Activated T-cell treated with anti-CD3 and anti-CD28 coated beads, Interleukin-2, amount 50 U/mL, for 4 hours (primary cell): ENCODE measurements around the gene CCDC180. TPM values are rescaled to one million over a fixed set of nuclear protein-coding genes. Genes with fewer than 3 reads are reported as not detected.

Experiments used
- total RNA-seq, 3 donors: library from RNA; stranded (reverse); gene quantifications; one replicate each; pipeline ENCODE4 v1.2.1, GENCODE V29; 2021

Gene CCDC180
- total RNA-seq, 3 donors from 2014 or later: 1.1 to 1.5 (median 1.2) TPM

Other genes starting within 250 kb of the CCDC180 start
- gene TDRD7, start 104.4 kb downstream of the CCDC180 start, total RNA-seq: 1 to 10 TPM; 2.7 to 4.1 (median 2.8) TPM
- gene TMOD1, start 194.0 kb downstream of the CCDC180 start, total RNA-seq: 1 to 10 TPM in 1 of 3 donors, under 1 TPM in 2; 0.71 to 1.2 (median 0.96) TPM